GM23338 (cell line): ENCODE data around the gene COMMD7. TPM values are rescaled to one million over a fixed set of nuclear protein-coding genes. Genes with fewer than 3 reads are reported as not detected.

Experiments
- ATAC-seq: fragments of 200-7000 bp; cut with Tn5 transposase; 3 replicates; pipeline ENCODE4 v1.9.1; 2020
- DNase-seq: peaks from one replicate; pipeline ENCODE4 v3.0.0-alpha.2; 2015; ENCODE audit warnings: low spot score
- H2AFZ ChIP-seq: fragments of 200-600 bp; sonication (generic); 2 replicates; pipeline ENCODE4 v1.8.0; 2016; ENCODE audit warnings: antibody characterized with exemption, mild to moderate bottlenecking, moderate library complexity
- H3F3A ChIP-seq: fragments of 200-600 bp; sonication (generic); replicated peaks from 2 replicates; pipeline ENCODE4 v1.8.0; 2017; ENCODE audit warnings: antibody characterized with exemption, mixed run types, low read depth
- H3K27ac ChIP-seq: fragments of 200-600 bp; sonication (generic); 2 replicates; pipeline ENCODE4 v1.6.1; 2016; ENCODE audit warnings: low read depth
- H3K27me3 ChIP-seq: fragments of 200-600 bp; sonication (generic); 2 replicates; pipeline ENCODE4 v1.8.0; 2016; ENCODE audit warnings: mild to moderate bottlenecking, mixed run types, moderate library complexity; ENCODE audit not compliant: insufficient read depth
- H3K36me3 ChIP-seq: fragments of 200-600 bp; sonication (generic); 2 replicates; pipeline ENCODE4 v1.8.0; 2016; ENCODE audit warnings: mild to moderate bottlenecking; ENCODE audit not compliant: insufficient read depth
- H3K4me1 ChIP-seq: fragments of 200-600 bp; sonication (generic); 2 replicates; pipeline ENCODE4 v1.8.0; 2016; ENCODE audit warnings: mild to moderate bottlenecking, moderate library complexity; ENCODE audit not compliant: insufficient read depth
- H3K4me2 ChIP-seq: fragments of 200-600 bp; sonication (generic); 2 replicates; pipeline ENCODE4 v1.7.1; 2017; ENCODE audit warnings: mixed run types
- H3K4me3 ChIP-seq: fragments of 200-600 bp; sonication (generic); 2 replicates; pipeline ENCODE4 v1.6.1; 2016; ENCODE audit warnings: mixed run types
- H3K79me2 ChIP-seq: fragments of 200-600 bp; sonication (generic); replicated peaks from 2 replicates; pipeline ENCODE4 v1.8.0; 2017; ENCODE audit warnings: mild to moderate bottlenecking; ENCODE audit not compliant: insufficient read depth
- H3K9me2 ChIP-seq: fragments of 200-600 bp; sonication (generic); 2 replicates; pipeline ENCODE4 v1.8.0; 2017; ENCODE audit not compliant: insufficient read depth
- H4K20me1 ChIP-seq: fragments of 200-600 bp; sonication (generic); replicated peaks from 2 replicates; pipeline ENCODE4 v1.8.0; 2017; ENCODE audit warnings: mild to moderate bottlenecking; ENCODE audit not compliant: insufficient read depth
- H3K27ac Mint-ChIP-seq: 2 replicates; pipeline ENCODE4 v1.8.0; 2020; ENCODE audit warnings: inconsistent platforms, mild to moderate bottlenecking, moderate library complexity, mixed read lengths
- H3K27me3 Mint-ChIP-seq: 3 replicates; pipeline ENCODE4 v1.8.0; 2022; ENCODE audit warnings: low read depth, mild to moderate bottlenecking, moderate library complexity, mixed read lengths, inconsistent platforms; ENCODE audit not compliant: insufficient read depth, poor library complexity
- H3K36me3 Mint-ChIP-seq: 3 replicates; pipeline ENCODE4 v1.8.0; 2021; ENCODE audit warnings: low read depth, mild to moderate bottlenecking, inconsistent platforms, moderate library complexity, mixed read lengths
- H3K4me1 Mint-ChIP-seq: 3 replicates; pipeline ENCODE4 v1.8.0; 2020; ENCODE audit warnings: mild to moderate bottlenecking, inconsistent platforms, mixed read lengths
- H3K4me3 Mint-ChIP-seq: 3 replicates; pipeline ENCODE4 v1.8.0; 2021; ENCODE audit warnings: moderate library complexity, mild to moderate bottlenecking, inconsistent platforms, mixed read lengths
- H3K9me3 Mint-ChIP-seq: 3 replicates; pipeline ENCODE4 v1.8.0; 2020; ENCODE audit warnings: moderate library complexity, mild to moderate bottlenecking, inconsistent platforms, mixed read lengths
- POLR2AphosphoS5 ChIP-seq: IDR thresholded peaks from 2 replicates; pipeline ENCODE4 v1.6.1; 2016; ENCODE audit warnings: antibody characterized with exemption, low read depth
- polyA plus RNA-seq: library from polyadenylated mRNA; unstranded; fragments of >200 nt; fragmentation: Nextera tagmentation; extraction: Ambion mirVana; gene quantifications from 2 replicates; pipeline ENCODE4 v1.2.1, GENCODE V29; 2016
- total RNA-seq: library from RNA; depleted of rRNA; stranded (reverse); fragments of >200 nt; shearing (Covaris generic); gene quantifications from 2 replicates; pipeline ENCODE4 v1.2.3, GENCODE V29; 2014; rRNA removed
- TF ChIP-seq, protein P1 (sequence below), 2 experiments: fragments of 200-600 bp in 1 of 2; sonication (generic) in 1 of 2; conservative IDR thresholded peaks; 2 replicates each; pipeline versions ENCODE4 v1.5.1 to v1.6.1; 2016 to 2017; ENCODE audit warnings: antibody characterized with exemption in 2 of 2, low read depth in 2 of 2, mild to moderate bottlenecking in 2 of 2, moderate library complexity in 1 of 2

The COMMD7 gene
- total and polyA plus RNA-seq, 2 experiments from 2014 or later = 67.3 to 86.4 TPM

GRCh38 chr20:32652739-32653526, 90.3 kb downstream of the COMMD7 start:
- H3K27ac ChIP-seq = no peak overlapping the region
- H4K20me1 ChIP-seq = no peaks in the 10 kb centered on the region
- peak overlapping the region; percentile 77 for H3K4me2 ChIP-seq
- no peaks in the 10 kb centered on the region for H3K79me2 ChIP-seq
- H3K27ac Mint-ChIP-seq = no peak overlapping the region
- peaks cover 2% of the 10 kb centered on the region; the same call in 1 of the 3 replicates for H3K9me3 Mint-ChIP-seq
- H3K27me3 ChIP-seq = no peaks in the 10 kb centered on the region
- peak; percentile 94 for ATAC-seq
- peak overlapping the region; percentile 27; the same call in 1 of the 2 replicates for H3K4me3 ChIP-seq
- no peaks in the 10 kb centered on the region for H3K9me2 ChIP-seq
- H3K4me1 ChIP-seq = peaks cover 13% of the 10 kb centered on the region
- no peaks in the 10 kb centered on the region for H3K36me3 Mint-ChIP-seq
- H3F3A ChIP-seq = peaks cover 25% of the 10 kb centered on the region
- no peaks in the 10 kb centered on the region; the same call in 1 of the 2 replicates for H3K36me3 ChIP-seq
- peaks cover 6% of the 10 kb centered on the region; the same call in 1 of the 3 replicates for H3K4me1 Mint-ChIP-seq
- TF ChIP-seq POLR2AphosphoS5 = no peak
- TF ChIP-seq, protein P1, sequence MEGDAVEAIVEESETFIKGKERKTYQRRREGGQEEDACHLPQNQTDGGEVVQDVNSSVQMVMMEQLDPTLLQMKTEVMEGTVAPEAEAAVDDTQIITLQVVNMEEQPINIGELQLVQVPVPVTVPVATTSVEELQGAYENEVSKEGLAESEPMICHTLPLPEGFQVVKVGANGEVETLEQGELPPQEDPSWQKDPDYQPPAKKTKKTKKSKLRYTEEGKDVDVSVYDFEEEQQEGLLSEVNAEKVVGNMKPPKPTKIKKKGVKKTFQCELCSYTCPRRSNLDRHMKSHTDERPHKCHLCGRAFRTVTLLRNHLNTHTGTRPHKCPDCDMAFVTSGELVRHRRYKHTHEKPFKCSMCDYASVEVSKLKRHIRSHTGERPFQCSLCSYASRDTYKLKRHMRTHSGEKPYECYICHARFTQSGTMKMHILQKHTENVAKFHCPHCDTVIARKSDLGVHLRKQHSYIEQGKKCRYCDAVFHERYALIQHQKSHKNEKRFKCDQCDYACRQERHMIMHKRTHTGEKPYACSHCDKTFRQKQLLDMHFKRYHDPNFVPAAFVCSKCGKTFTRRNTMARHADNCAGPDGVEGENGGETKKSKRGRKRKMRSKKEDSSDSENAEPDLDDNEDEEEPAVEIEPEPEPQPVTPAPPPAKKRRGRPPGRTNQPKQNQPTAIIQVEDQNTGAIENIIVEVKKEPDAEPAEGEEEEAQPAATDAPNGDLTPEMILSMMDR (conservative IDR thresholded peaks at IDR 0.05; ENCODE audit: low read depth in 2 of 2) = peak; percentile 100
- DNase-seq = peak; percentile 94
- H3K27me3 Mint-ChIP-seq = peaks cover 5% of the 10 kb centered on the region
- H3K4me3 Mint-ChIP-seq = no peak overlapping the region
- H2AFZ ChIP-seq = peak overlapping the region; percentile 100

Other genes with a start within 250 kb of the COMMD7 start
- 32.8 and 38.8 TPM in 2 replicates for gene NOL4L, start 158.1 kb downstream of the COMMD7 start, total RNA-seq
- 36.7 and 39.2 TPM in 2 replicates for gene NOL4L, start 158.1 kb downstream of the COMMD7 start, polyA plus RNA-seq
- 0.08 TPM in 1 of 2 replicates, not detected in the other for gene C20orf203, start 69.5 kb downstream of the COMMD7 start, total RNA-seq
- 0.03 and 0.11 TPM in 2 replicates for gene C20orf203, start 69.5 kb downstream of the COMMD7 start, polyA plus RNA-seq
- gene DNMT3B, start 18.9 kb upstream of the COMMD7 start, total RNA-seq = 2,222 and 2,281 TPM in 2 replicates
- 711 and 726 TPM in 2 replicates for gene DNMT3B, start 18.9 kb upstream of the COMMD7 start, polyA plus RNA-seq
- 152 and 177 TPM in 2 replicates for gene MAPRE1, start 76.5 kb upstream of the COMMD7 start, total RNA-seq
- gene MAPRE1, start 76.5 kb upstream of the COMMD7 start, polyA plus RNA-seq = 61.2 and 69.3 TPM in 2 replicates
- 0.35 TPM in 1 of 2 replicates, not detected in the other for gene EFCAB8, start 115.5 kb upstream of the COMMD7 start, total RNA-seq
- gene EFCAB8, start 115.5 kb upstream of the COMMD7 start, polyA plus RNA-seq = not detected in 2 replicates